HG03066 (cell line): Measurements from ENCODE around the gene RGS2.

Experiments used
- ATAC-seq: cut with Tn5 transposase; IDR thresholded peaks from one replicate; pipeline ENCODE4 v1.9.1; 2021; ENCODE audit warnings: low read depth; ENCODE audit not compliant: unreplicated experiment

The RGS2 gene, protein sequence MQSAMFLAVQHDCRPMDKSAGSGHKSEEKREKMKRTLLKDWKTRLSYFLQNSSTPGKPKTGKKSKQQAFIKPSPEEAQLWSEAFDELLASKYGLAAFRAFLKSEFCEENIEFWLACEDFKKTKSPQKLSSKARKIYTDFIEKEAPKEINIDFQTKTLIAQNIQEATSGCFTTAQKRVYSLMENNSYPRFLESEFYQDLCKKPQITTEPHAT

DNA sequence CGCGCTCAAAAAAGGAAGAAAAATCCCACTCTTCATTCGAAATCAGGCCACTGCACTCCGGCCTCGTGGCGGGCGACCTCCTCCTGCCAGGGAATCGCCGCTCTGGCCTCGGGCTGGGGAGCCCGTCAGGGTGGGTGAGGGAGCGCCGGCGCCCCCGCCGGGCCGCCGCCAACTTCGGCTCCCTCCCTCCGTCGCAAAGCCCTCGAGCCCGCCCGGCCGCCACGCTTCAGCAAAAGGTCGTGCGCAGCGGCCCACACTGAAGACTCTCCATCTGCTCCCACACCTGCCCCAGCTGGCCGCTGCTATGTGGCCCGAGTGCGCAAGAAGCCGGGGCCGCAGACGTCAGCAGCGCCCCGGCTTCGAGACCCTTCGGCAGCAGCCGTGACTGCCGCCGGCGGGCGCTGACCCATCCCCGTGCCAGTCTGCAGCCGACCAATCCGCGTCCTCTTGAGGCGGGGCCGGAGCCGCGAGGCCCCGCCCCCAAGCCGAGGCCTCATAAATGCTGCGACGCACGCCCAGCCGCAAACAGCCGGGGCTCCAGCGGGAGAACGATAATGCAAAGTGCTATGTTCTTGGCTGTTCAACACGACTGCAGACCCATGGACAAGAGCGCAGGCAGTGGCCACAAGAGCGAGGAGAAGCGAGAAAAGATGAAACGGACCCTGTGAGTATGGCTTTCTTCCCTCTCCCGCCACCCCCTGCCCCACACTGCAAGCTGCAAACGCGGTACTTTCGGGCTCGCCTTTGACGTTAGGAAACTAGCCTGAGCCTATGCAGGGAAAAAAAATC, at the start of gene RGS2:
RGS2 (plus strand) TSS at position 522 of the 789 bp plus-strand sequence; CDS start at position 555, 33 bp downstream.
- ATAC-seq = peak; percentile 75

DNA sequence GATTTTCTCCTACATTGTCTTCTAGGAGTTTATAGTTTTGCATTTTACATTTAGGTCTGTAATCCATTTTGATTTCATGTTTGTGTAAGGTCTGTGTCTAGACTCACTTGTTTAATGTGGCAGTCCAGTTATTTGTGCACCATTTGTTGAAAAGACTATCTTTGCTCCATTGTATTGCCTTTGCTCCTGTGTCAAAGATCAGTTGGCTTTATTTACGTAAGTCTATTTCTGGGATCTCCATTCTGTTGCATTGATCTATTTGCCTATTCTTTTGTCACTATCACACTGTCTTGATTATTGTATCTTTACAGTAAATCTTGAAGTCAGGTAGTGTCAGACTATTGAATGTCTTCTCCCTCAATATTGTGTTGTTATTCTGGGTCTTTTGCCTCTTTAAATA, 49.7 kb upstream of the RGS2 start:
- ATAC-seq = no peak

DNA sequence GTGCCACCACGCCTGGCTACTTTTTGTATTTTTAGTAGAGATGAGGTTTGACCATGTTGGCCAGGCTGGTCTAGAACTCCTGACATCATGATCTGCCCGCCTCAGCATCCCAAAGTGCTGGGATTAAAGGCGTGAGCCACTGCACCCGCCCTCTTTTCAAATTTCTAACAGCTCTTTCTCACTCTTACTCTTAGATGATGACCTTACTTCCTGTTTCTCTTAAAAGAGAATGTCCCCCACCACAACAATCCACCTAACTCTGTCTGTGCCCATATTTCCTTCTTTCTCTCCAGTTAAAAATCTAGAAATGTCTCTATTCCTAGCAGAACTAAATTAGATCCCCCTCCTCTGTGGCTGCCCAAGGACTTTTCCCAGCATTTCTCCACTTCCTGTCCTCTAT, 46.6 kb upstream of the RGS2 start:
- ATAC-seq = no peak

DNA sequence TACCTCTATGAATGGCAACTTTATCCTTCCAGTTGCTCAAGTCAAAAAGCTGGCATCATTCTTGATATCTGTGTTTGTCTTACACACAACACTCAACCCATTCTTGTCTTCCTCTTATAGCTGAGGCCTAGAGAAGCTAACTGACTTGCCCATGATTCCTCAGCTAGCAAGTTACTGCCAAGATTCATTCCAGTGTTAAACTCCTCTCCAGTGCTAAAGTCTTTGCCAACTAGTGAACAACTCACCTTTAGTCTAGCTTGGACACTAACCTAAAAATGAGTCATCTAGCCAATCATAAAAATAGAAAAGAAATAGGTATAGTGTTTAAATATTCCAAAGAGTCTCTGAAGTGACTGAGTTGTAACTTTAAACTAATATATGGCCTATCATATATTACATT, 45.6 kb upstream of the RGS2 start:
- no peak for ATAC-seq

DNA sequence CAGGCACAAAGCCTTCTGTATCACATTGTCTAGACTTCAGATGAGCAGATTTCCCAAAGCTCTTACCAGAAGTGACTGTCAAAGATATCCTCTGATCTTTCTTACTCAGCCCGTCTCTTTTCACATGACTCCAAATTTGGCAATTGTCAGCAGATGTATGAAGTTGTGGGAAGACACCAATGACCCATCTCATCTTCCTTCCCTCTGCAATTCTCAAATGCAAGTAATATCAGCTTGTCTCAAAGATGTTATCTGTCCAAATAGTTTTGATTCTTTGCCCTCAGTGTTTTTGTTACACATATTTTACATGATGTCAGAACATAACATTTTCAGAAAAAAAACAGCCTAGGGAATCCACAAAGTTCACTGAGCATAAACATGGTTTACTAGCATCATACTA, 45.1 kb upstream of the RGS2 start:
- no peak for ATAC-seq

DNA sequence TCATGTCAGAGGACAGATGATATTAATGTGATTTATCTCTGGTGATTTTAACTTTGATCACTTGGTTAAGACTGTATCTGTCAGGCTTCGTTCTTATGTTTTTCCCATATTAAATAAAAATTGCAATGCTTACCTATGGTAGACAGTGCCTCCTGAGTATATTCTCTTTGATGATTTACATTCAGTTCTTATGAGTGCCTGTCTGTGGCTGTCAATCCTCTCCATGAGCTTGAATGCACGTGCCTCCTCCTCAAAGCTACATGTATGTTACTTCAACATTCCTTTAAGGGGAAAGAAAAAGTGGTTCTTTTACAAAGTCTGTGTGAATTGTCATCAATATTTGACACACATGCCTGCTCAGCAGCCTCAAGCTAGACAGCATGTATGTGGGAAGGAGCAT, 44.2 kb upstream of the RGS2 start:
- no peak for ATAC-seq

DNA sequence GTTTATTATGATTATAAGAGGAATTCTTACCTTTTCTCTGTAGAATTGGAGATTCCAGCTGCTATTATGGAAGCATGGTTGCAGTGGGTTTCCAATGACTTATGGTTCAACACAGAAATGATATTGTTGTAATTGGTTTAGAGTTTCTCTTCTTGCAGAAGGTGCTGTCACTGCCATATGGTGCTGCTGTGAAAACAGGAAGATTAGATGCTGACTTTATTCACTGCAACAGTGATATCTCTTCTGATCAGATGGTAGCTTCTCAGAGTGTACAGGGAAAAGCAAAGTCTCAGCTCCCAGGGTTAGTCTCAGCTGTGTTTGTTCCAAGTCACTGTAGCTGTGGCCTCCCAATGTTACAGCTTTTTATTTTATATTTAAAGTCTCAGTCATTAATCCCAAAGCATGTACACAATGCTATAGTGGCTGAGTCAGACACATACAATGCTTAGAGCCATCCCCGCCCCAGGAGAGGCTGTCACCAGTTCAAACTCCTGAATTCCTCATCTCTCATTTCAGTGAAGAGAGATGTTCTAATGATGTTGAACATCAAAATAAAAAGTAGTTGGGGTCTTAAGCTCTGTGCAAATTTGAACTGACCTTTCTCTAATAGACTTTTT, 42.7 kb upstream of the RGS2 start:
- ATAC-seq = no peak

DNA sequence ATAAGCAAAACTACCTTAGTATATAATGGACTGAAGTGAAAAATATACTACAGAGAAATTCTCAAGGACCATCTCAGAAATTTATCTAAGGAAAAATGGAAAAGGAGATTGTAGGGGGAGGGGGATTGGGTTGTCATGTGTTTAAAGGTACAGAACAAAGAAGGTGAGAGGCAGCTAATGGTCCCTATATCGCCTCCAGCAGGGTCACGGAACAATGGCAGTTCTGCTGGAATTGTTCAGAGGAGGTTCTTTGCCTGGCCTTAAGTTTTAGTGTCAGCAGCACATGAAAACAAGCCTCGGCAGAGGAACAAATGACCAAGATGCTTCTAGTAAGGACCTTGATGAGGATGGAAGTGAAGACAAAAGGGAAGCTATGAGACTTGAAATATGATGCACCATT, 42.0 kb upstream of the RGS2 start:
- no peak for ATAC-seq

DNA sequence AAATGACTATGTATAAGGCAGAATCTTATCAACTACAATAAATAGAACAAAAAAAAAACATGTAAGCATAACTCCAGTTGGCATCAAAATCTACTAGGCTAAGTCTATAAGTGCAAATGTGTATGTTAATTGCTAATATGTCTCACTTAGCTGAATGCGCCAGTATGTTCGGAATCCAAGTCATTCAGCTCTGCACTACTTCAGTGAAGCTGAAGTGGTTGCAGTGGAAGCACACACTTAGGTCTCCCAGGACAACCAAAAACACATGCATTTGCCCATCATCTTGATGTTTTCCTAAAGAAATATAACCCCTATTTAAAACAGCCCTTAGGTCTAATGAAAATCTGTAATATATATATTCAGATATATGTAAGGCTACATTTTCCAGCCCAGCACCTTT, 41.0 kb upstream of the RGS2 start:
- ATAC-seq = no peak

DNA sequence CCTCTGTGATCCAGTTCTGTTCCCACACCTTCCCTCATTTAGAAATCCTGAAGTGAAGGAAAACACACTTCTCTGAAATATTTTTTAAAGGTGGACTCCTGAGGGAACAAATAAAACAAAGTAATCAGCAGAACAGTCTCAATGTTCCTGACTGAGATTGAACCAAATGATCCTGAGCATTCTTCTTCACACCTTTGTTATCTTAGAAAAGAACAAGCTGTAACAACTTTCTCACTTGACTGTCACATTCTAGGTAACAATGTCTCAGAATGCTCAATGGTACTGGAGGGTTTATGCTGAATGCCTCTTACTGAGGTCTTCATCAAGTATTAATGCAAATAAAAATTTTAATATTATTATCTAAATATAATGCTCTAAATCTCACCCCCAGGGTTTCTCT, 40.4 kb upstream of the RGS2 start:
- no peak for ATAC-seq

DNA sequence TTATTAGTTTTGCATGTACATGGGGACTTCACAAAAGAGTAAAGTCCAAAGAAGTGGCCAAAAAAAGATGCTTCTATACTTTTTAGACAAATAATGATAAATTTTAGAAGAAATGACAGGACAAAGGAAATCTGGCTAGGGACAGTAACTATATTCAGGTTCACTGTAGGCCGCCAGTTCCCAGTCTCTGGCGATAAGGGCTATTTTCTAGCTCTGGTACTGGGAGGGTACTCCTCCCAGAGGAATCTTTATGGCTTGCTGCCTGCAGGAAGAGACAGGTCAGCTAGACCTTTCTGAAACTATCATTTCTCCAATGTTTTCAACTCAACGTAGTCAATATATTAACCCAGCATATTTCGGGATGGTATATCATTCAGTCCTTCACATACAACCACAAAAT, 37.5 kb upstream of the RGS2 start:
- ATAC-seq = no peak

DNA sequence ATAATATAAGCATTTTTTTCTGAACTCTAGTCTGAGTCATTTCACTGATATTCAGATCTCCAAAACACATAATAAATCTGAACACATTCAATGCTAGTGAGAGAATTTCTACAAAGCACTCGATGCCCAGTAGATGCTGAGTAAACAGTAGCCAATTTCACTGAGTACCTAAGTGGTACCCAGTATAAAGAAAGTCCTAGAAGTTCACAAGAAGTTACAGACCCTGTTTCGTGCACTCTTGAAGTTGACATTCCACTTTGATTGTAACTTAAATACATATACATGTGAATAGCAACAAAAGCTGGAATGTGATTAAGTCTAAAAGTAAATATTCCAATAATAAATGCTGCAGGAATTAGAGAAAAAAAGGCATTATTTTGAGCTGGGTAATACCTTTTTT, 33.2 kb upstream of the RGS2 start:
- no peak for ATAC-seq

DNA sequence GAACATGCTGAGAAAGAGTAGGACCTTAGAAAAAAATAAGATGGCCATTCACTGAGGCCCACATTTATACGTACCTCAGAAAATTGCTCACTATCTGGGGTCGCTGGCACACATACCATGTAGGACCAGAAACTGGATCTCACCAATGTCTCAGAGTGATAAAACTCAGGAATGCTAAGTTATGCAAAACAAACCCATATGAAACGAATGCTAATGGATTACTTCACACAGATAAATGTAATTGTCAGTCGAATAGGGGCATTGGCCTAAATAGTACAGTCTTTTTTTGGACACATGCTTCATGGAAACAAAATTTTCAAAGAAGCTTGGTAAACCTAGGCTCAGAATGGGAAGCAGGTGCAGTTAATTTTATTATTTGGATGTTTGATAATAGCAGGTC, 32.6 kb upstream of the RGS2 start:
- ATAC-seq = no peak

DNA sequence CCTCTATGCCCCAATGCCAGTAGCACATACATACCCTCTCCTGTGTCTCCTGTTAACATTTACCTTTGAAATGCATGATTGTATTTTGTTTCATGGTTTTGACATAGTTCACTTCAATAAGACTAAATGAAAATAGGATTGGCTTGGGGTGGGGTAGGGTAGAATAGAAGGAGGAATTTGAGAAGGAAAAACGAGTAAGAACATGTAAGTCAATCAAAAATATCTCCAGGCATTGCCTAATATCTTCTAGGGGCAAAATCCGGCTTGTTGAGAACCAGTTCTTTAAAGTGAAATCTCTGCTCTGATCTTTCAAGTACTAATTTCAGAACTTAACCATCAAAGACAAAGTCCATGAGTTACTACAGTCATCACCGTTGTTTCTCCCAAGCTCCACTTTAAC, 31.8 kb upstream of the RGS2 start:
- no peak for ATAC-seq

DNA sequence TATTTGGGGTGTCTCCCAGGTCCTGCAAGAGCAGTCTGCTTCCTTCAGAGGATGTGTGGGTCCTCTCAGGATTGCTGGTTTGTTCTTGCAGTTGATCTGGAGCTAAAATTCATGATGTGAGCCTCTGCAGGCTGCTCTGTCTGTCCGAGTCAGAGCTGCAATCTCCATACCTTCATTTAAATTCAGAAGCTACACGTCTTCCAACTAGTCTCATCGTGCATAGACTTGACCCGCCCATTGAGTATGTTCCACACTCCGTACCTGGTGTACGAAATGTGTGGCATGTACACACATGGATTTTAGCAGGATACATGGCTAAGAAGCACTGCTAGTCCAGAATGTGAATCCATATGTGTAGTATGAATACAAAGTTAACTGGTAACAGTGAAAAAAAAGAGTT, 25.0 kb upstream of the RGS2 start:
- no peak for ATAC-seq

DNA sequence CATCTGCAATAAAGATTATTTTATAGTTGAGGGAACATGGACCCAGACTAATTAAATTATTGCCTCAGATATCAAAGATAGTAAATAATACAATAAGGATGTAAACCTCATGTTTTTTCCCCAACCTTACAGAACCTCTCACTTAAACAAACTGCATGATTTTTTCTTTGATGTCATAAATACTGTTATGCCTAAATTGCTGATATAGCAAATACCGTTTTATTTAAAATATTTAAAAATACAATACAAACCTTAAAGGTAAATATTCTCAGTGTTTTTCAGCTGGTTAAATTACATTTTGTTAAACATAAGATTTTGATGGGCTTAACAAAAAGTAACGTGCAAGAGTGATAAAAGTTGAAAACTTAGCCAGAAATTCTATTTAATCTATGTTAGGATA, 24.4 kb upstream of the RGS2 start:
- ATAC-seq = no peak

DNA sequence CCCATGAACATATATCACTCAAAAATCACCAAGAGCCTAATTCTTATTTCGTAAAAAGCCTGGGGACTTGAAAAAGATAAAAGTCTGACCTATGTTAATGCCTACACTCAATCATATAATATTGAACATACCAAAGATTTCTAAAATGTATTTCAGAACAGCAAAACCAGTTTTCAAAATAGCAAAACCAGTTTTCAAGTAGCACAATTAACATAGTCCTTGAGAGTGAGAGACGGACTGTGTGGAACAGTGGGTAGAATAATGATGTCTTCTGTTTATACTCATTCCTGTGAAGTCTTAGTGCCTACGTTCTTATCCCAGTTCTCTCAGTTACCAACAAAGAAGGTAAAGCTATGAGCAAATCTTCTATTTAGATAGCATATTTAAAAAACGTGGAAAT, 22.3 kb upstream of the RGS2 start:
- no peak for ATAC-seq

DNA sequence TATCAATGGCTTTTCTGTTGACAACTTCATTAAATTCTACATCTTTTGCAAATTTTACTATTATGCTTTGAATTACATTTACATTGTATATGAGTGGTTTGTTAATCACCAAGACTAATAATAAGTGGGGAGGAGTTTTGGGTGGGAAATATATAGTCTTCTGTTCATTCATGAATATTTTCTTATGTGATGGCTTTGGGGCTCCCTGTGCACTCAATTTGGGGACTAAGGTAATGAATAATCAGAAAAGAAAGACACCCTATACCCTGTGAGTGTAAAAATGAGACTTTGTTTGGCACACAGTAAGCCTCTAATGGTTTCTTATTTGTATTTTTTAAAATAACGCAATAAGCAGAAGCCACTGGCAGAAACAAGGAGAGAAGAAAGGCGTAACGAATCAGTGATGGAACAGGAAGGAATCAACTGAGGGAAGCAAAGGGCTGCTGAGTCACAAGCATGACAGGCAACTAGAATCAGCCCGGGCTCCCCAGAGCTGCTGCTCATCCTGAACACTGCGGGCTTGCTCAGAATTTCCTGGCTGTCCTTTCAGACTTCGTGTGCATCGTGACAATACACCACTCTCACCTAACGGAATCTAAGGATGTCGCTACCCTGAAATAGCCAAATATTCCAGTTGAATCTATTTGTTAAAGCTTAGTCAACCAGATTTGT, 20.8 kb upstream of the RGS2 start:
- no peak for ATAC-seq

DNA sequence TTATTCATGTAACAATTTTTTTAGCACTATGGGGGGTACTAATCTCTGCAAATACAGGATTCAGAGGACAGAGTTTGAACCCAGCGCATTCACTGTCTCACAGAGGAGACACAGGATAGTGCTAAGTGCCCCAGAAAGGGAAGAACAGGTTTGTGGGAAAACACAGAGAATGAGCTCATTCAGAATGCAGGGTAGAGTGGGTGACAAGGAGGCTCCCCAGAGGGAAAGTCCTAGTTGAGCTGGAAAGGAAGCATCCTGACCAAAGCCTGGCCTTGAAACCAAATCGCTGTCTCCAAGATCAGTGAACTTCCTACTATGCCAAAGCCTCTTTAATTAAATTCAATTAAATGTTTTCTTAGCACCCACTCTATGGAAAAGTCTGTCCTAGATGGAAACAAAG, 19.0 kb upstream of the RGS2 start:
- ATAC-seq = no peak

DNA sequence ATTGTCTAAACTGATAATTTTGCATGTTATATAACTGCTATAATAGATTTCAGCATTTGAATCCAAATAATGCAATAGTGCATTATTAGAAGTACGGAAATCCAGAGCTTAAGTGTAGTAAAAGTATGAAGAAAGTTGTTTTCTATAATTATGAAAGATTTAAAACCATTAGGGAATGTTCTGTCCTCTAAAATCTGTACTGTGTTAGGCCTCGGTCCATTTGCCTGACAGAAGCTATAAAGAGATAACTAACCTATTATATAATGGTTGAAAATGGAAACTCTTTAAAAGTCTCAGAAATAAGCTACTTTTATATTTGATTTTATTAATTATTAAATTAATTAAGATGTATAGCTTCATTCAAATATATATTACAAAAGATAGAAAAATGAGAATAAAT, 16.2 kb upstream of the RGS2 start:
- ATAC-seq = no peak

DNA sequence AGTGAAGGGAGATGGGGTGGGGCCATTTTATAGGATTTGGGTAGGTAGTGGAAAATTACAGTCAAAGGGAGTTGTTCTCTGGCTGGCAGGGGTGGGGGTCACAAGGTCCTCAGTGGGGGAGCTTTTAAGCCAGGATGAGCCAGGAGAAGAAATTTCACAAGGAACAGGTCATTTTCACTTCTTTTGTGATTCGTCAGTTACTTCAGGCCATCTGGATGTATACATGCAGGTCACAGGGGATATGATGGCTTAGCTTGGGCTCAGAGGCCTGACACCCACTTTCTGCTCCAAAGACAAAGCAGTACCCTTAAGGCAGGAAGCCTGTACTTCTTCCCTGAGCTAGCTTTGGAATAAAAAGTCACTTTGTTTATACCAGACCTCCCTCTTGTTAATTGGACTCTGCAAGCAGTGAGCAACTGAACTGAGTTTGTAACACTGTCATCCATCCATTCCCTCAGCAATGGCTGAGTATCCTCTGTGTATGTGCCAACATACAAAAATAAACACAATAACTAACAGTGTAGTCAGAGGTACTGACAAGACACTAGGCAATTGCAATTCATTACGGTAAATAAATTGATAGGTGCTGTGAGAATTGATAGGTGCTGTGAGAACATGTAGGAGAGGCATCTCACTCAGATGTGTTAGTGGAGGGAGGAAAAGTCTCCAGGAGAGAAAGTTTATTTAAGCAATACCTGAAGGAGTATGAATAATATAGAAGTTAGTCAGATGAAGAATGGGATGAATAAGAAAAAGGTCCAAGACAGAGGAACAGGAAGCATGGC, 14.7 kb upstream of the RGS2 start:
- no peak for ATAC-seq
